GM12878 (cell line): ENCODE results near the gene ELP2. TPM values are rescaled to one million over a fixed set of nuclear protein-coding genes. Genes with fewer than 3 reads are reported as not detected.

Experiments
- ATAC-seq: fragments of 200-7000 bp; cut with Tn5 transposase; 3 replicates; pipeline ENCODE4 v1.9.1; 2020; ENCODE audit warnings: mild to moderate bottlenecking, moderate library complexity
- BruUV-seq: library from RNA; stranded (reverse); fragments of 400-500 nt; replicated peaks from 2 replicates; lab custom pipeline; 2021; lab: Mats Ljungman, UMichigan
- CTCF ChIA-PET: fragments of 300-600 bp; sonication (Branson Sonifier 250); formaldehyde crosslinking; extraction: SDS; loops from one replicate; lab custom pipeline; 2021; ENCODE audit warnings: inconsistent platforms; lab: Yijun Ruan, JAX
- POLR2A ChIA-PET: fragments of 350-600 bp; formaldehyde crosslinking; extraction: SDS; loops from one replicate; lab custom pipeline; 2021; ENCODE audit warnings: inconsistent platforms; lab: Charles Lee
- RAD21 ChIA-PET: fragments of 300-600 bp; sonication (Branson Sonifier 250); formaldehyde crosslinking; loops from one replicate; lab custom pipeline; 2023; ENCODE audit warnings: antibody characterized with exemption; ENCODE audit not compliant: unreplicated experiment; lab: Charles Lee
- SMC1A ChIA-PET: fragments of 300-600 bp; sonication (Branson Sonifier 250); formaldehyde crosslinking; loops from one replicate; lab custom pipeline; 2023; ENCODE audit not compliant: unreplicated experiment, uncharacterized antibody; lab: Charles Lee
- DNase-seq: peaks from one replicate; pipeline ENCODE4 v3.0.0-alpha.2; 2011; ENCODE audit warnings: low read depth, low spot score
- FAIRE-seq: peaks from 3 replicates; lab custom pipeline; 2011; peaks lifted over from hg19 to GRCh38; lab: Jason Lieb, UNC
- H2AFZ ChIP-seq: 2 replicates; pipeline ENCODE4 v1.6.0; 2011; ENCODE audit warnings: low read depth, low read length, control low read depth; ENCODE audit not compliant: control insufficient read depth
- H3K27ac ChIP-seq: 2 replicates; pipeline ENCODE4 v1.5.1; 2011; ENCODE audit warnings: control low read depth; ENCODE audit not compliant: control insufficient read depth, insufficient read depth
- H3K27me3 ChIP-seq, 2 experiments: replicated peaks in 1 of 2; 2 replicates each; pipeline versions ENCODE4 v1.6.0 to v1.6.1; 2011; ENCODE audit warnings: low read length in 1 of 2; ENCODE audit not compliant: control insufficient read depth in 2 of 2, insufficient read depth in 2 of 2
- H3K36me3 ChIP-seq, 2 experiments: 2 replicates each; pipeline ENCODE4 v1.5.1; 2011; ENCODE audit warnings: low read length in 1 of 2; ENCODE audit not compliant: control insufficient read depth in 2 of 2, insufficient read depth in 2 of 2
- H3K4me1 ChIP-seq: 2 replicates; pipeline ENCODE4 v1.6.1; 2011; ENCODE audit warnings: mild to moderate bottlenecking, low read length, moderate library complexity, mixed read lengths; ENCODE audit not compliant: control insufficient read depth, insufficient read depth
- H3K4me2 ChIP-seq: 2 replicates; pipeline ENCODE4 v1.6.0; 2011; ENCODE audit warnings: control low read depth; ENCODE audit not compliant: control insufficient read depth, insufficient read depth
- H3K4me3 ChIP-seq: fragments of 200-600 bp; sonication (generic); 2 replicates; pipeline ENCODE4 v1.5.1; 2016
- H3K79me2 ChIP-seq: 2 replicates; pipeline ENCODE4 v1.6.0; 2011; ENCODE audit warnings: low read length; ENCODE audit not compliant: control insufficient read depth, insufficient read depth
- H3K9ac ChIP-seq: 2 replicates; pipeline ENCODE4 v1.8.0; 2011; ENCODE audit warnings: low read length, control low read depth, mixed read lengths; ENCODE audit not compliant: control insufficient read depth, insufficient read depth
- H3K9me3 ChIP-seq: replicated peaks from 3 replicates; pipeline ENCODE4 v1.5.1; 2011; ENCODE audit warnings: mild to moderate bottlenecking, low read length; ENCODE audit not compliant: control insufficient read depth, insufficient read depth
- H4K20me1 ChIP-seq: 2 replicates; pipeline ENCODE4 v1.6.0; 2011; ENCODE audit not compliant: control insufficient read depth, insufficient read depth
- CBX5 ChIP-seq: sonication (generic); IDR thresholded peaks from 2 replicates; pipeline ENCODE4 v1.6.1; 2016; ENCODE audit warnings: low read depth, moderate library complexity, mild to moderate bottlenecking, inconsistent platforms
- RAD21 ChIP-seq: IDR thresholded peaks from 2 replicates; pipeline ENCODE4 v1.6.1; 2011; ENCODE audit warnings: mild to moderate bottlenecking, low read depth, low read length, moderate library complexity; ENCODE audit not compliant: insufficient read depth
- REST ChIP-seq: IDR thresholded peaks from 2 replicates; pipeline ENCODE4 v1.6.1; 2012; ENCODE audit warnings: mild to moderate bottlenecking, low read depth, low read length
- TARDBP ChIP-seq: IDR thresholded peaks from 2 replicates; pipeline ENCODE4 v1.6.1; 2016; ENCODE audit warnings: borderline replicate concordance
- USF2 ChIP-seq: IDR thresholded peaks from 2 replicates; pipeline ENCODE4 v1.6.1; 2011; ENCODE audit warnings: low read depth, low read length, improper control_type of control experiment, borderline replicate concordance
- ZNF622 ChIP-seq: fragments of 450-650 bp; IDR thresholded peaks from 2 replicates; pipeline ENCODE4 v1.6.1; 2017; ENCODE audit warnings: mild to moderate bottlenecking, inconsistent platforms
- WGBS: methylation state at CpG from one replicate; pipeline ENCODE4 v1.1.6; 2016; ENCODE audit warnings: low lambda C conversion rate; ENCODE audit not compliant: insufficient replicate concordance, insufficient coverage; ENCODE audit errors: missing lambda C conversion rate; 5-methylcytosine and 5-hydroxymethylcytosine counted together
- in situ Hi-C: fragments of 300-500 bp; cut with MboI; formaldehyde crosslinking; loops from 9 replicates; pipeline ENCODE4 v1.14.3; 2018; ENCODE audit warnings: mixed read lengths
- intact Hi-C: fragments of 100-400 bp; cut with micrococcal nuclease; formaldehyde crosslinking; loops from one replicate; pipeline ENCODE4 v1.14.2; 2022; ENCODE audit not compliant: unreplicated experiment
- polyA plus RNA-seq, 11 experiments: library from polyadenylated mRNA; depleted of rRNA in 4 of 11; unstranded in 6 of 11; stranded (reverse) in 5 of 11; fragments of >200 nt; fragmentation: Nextera tagmentation in 4 of 11; fragmentation: Illumina TruSeq in 1 of 11; extraction: Ambion mirVana in 4 of 11; extraction: Trizol in 1 of 11; gene quantifications; 1 replicate in 1 of 11; 2 replicates in 10 of 11; pipeline versions ENCODE4 v1.2.1 to v1.2.3, GENCODE V29; 2011 to 2016; ENCODE audit warnings: inconsistent platforms in 2 of 11, missing spikeins in 2 of 11, low read depth in 1 of 11
- total RNA-seq, 4 experiments: library from RNA; depleted of rRNA in 3 of 4; stranded (reverse); fragments of >200 nt in 3 of 4; fragmentation: Illumina TruSeq in 1 of 4; extraction: Trizol in 1 of 4; gene quantifications; 2 replicates each; pipeline versions ENCODE4 v1.2.1 to v1.2.3, GENCODE V29; 2013 to 2021

The ELP2 gene
- total and polyA plus RNA-seq, 10 of the 15 experiments (the other 5 are each of a cell fraction or from before 2014, with no cell fraction given), result 56.9 to 134 (median 88.5) TPM

- SMC1A ChIA-PET, result interaction anchor here (0.6 to 1.0 kb wide), 4 partner anchors 20 to 33 kb away, joined by 3 read pairs; no protein-coding TSS in a partner anchor
- H3K4me1 ChIP-seq, result peaks cover 7% of the 10 kb centered on the region; the same call in 1 of the 2 replicates
- FAIRE-seq (no peak), DNase-seq (no peak), ATAC-seq (no peak)
- RAD21 ChIA-PET, result interaction anchor here (1.5 to 3.3 kb wide), 4 partner anchors 32 to 315 kb away, joined by 3 to 11 read pairs (median 6); no protein-coding TSS in a partner anchor
- POLR2A ChIA-PET, result interaction anchor here (0.9 to 2.4 kb wide), 5 partner anchors 8 to 155 kb away, joined by 3 to 7 read pairs (median 4); partner anchors contain the start of genes RMP24 and RPRD1A
- intact Hi-C loops (loop anchor here (2.0 to 5.0 kb wide), 2 partner anchors 61 to 111 kb away; partner anchors contain the start of gene RPRD1A), in situ Hi-C loops (no loop called here)
- H3K27ac ChIP-seq, result peak overlapping the region; percentile 8; the same call in 1 of the 2 replicates
- H3K9me3 ChIP-seq, result peaks cover 3% of the 10 kb centered on the region; the same call in 2 of the 3 replicates
- peak overlapping the region; percentile 64 for H3K4me2 ChIP-seq
- H3K36me3 ChIP-seq, result no peaks in the 10 kb centered on the region
- WGBS, result 69% methylated on average over 15 of the region's 15 CpGs
- BruUV-seq, result no TSS peak
- no peaks in the 10 kb centered on the region for H3K27me3 ChIP-seq
- H3K9ac ChIP-seq, result peak overlapping the region; percentile 99
- H3K4me3 ChIP-seq, result peak overlapping the region; percentile 85
- peak overlapping the region; percentile 28; the same call in 1 of the 2 replicates for H2AFZ ChIP-seq
- no peaks in the 10 kb centered on the region for H4K20me1 ChIP-seq
- TF ChIP-seq USF2 (no peak), ZNF622 (no peak), RAD21 (no peak), REST (0 out of 2 replicates have a peak, but pooled peaks have one; percentile 13), TARDBP (no peak), CBX5 (no peak)
- H3K79me2 ChIP-seq, result peaks cover 54% of the 10 kb centered on the region
- CTCF ChIA-PET, result interaction anchor here (1.2 to 4.2 kb wide), 3 partner anchors 8 to 110 kb away, joined by 6 to 20 read pairs (median 12); no protein-coding TSS in a partner anchor
Observed at GRCh38 chr18:36127836-36128529, 1.7 kb upstream of the ELP2 start.
